Activated CD8-positive, alpha-beta T cell treated with anti-CD3 and anti-CD28 coated beads for 36 hours (primary cell): ENCODE data around the gene C2orf49. TPM values are rescaled to one million over a fixed set of nuclear protein-coding genes. Genes with fewer than 3 reads are reported as not detected.

Experiments used
- ATAC-seq: fragments of 200-7000 bp; cut with Tn5 transposase; one replicate; pipeline ENCODE4 v1.10.0; 2021; ENCODE audit warnings: mild to moderate bottlenecking, moderate library complexity
- CTCF ChIA-PET: fragments of 350-600 bp; sonication (Branson Sonifier 250); formaldehyde crosslinking; loops from one replicate; lab custom pipeline; 2021; ENCODE audit warnings: antibody characterized with exemption; lab: Charles Lee
- POLR2A ChIA-PET: fragments of 350-600 bp; sonication (Branson Sonifier 250); formaldehyde crosslinking; loops from one replicate; lab custom pipeline; 2021; ENCODE audit warnings: antibody characterized with exemption; lab: Charles Lee
- DNase-seq: peaks from one replicate; pipeline ENCODE4 v3.0.0-alpha.2; 2020
- H3K27ac Mint-ChIP-seq: one replicate; pipeline ENCODE4 v1.8.0; 2021; ENCODE audit warnings: mild to moderate bottlenecking, mixed read lengths
- H3K27me3 Mint-ChIP-seq: one replicate; pipeline ENCODE4 v1.8.0; 2021; ENCODE audit warnings: mixed read lengths
- H3K36me3 Mint-ChIP-seq: one replicate; pipeline ENCODE4 v1.8.0; 2021; ENCODE audit warnings: low read depth, mixed read lengths
- H3K4me1 Mint-ChIP-seq: one replicate; pipeline ENCODE4 v1.8.0; 2021; ENCODE audit warnings: low read depth, mixed read lengths
- H3K4me3 Mint-ChIP-seq: one replicate; pipeline ENCODE4 v1.8.0; 2021; ENCODE audit warnings: mild to moderate bottlenecking, moderate library complexity, mixed read lengths
- H3K9me3 Mint-ChIP-seq: one replicate; pipeline ENCODE4 v1.8.0; 2021; ENCODE audit warnings: mixed read lengths
- intact Hi-C: fragments of 100-400 bp; cut with micrococcal nuclease; formaldehyde crosslinking; loops from one replicate; pipeline ENCODE4 v1.10.0; 2022
- total RNA-seq, 2 experiments: library from RNA; stranded (reverse); gene quantifications; one replicate each; pipeline ENCODE4 v1.2.3, GENCODE V29; 2021
- TF ChIP-seq, protein P1 (sequence below): fragments of 200-600 bp; IDR thresholded peaks from one replicate; pipeline ENCODE4 v1.8.0; 2022; ENCODE audit warnings: antibody characterized with exemption, mild to moderate bottlenecking

C2orf49 gene
- total RNA-seq, 2 experiments from 2014 or later: 22.3 to 23.3 TPM

DNA sequence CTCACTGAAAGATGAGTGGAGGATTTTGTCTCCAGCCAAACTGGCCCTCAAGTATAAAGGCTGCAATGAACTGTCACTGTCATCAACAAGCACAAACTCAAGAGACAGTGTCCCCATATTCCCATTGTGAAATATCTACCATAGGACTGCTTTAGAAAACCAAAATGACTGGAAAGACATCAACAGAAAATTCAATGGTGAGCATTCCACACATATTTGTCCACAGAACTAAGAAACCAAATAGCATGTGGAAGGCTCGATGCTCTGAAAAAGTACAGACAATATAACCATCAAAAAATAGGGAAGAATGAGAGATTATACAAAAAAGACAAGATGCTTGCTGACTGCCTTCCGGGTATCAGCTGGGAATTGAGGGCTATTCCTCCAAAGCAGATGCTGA lies 45.4 kb upstream of the C2orf49 start:
- TF ChIP-seq, protein P1, sequence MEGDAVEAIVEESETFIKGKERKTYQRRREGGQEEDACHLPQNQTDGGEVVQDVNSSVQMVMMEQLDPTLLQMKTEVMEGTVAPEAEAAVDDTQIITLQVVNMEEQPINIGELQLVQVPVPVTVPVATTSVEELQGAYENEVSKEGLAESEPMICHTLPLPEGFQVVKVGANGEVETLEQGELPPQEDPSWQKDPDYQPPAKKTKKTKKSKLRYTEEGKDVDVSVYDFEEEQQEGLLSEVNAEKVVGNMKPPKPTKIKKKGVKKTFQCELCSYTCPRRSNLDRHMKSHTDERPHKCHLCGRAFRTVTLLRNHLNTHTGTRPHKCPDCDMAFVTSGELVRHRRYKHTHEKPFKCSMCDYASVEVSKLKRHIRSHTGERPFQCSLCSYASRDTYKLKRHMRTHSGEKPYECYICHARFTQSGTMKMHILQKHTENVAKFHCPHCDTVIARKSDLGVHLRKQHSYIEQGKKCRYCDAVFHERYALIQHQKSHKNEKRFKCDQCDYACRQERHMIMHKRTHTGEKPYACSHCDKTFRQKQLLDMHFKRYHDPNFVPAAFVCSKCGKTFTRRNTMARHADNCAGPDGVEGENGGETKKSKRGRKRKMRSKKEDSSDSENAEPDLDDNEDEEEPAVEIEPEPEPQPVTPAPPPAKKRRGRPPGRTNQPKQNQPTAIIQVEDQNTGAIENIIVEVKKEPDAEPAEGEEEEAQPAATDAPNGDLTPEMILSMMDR: no peak
- H3K27ac Mint-ChIP-seq: no peak overlapping the region
- ChIA-PET POLR2A (no interaction called here), CTCF (interaction anchor here (0.9 to 1.8 kb wide), 3 partner anchors 10 to 106 kb away, joined by 3 to 4 read pairs (median 3); no protein-coding TSS in a partner anchor)
- intact Hi-C loops: no loop called here
- no peak for ATAC-seq
- H3K27me3 Mint-ChIP-seq: no peaks in the 10 kb centered on the region
- no peaks in the 10 kb centered on the region for H3K4me1 Mint-ChIP-seq
- no peak overlapping the region for H3K4me3 Mint-ChIP-seq
- H3K9me3 Mint-ChIP-seq: no peaks in the 10 kb centered on the region
- DNase-seq: no peak
- H3K36me3 Mint-ChIP-seq: peaks cover 36% of the 10 kb centered on the region

DNA sequence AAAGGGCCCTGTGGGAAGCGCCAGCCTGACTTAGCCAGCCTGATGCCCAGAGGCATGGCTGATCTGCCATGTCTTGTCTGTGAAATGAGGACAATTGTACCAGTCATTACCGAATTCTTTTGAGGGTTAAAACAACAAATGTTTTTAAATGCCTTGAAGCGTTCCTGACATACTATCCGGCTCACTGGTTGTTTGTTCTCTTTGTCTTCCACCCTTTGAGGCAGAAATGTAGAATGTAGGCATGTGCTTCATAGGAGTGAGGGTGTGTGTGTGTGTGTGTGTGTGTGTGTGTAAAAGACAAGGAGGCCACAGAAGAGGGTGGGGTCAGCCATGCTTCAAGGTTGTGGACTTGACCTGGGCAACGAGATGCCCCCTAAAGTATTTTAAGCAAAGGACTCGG lies 43.3 kb upstream of the C2orf49 start:
- no peak for ATAC-seq
- CTCF ChIA-PET: interaction anchor here (1.0 to 1.7 kb wide), 3 partner anchors 15 to 55 kb away, joined by 3 to 4 read pairs (median 4); no protein-coding TSS in a partner anchor
- Mint-ChIP-seq H3K4me3 (no peak overlapping the region), H3K27me3 (no peaks in the 10 kb centered on the region), H3K9me3 (no peaks in the 10 kb centered on the region), H3K4me1 (no peaks in the 10 kb centered on the region), H3K27ac (no peak overlapping the region), H3K36me3 (peaks cover 42% of the 10 kb centered on the region)
- POLR2A ChIA-PET: no interaction called here
- DNase-seq: no peak
- TF ChIP-seq, protein P1: no peak
- intact Hi-C loops: no loop called here

DNA sequence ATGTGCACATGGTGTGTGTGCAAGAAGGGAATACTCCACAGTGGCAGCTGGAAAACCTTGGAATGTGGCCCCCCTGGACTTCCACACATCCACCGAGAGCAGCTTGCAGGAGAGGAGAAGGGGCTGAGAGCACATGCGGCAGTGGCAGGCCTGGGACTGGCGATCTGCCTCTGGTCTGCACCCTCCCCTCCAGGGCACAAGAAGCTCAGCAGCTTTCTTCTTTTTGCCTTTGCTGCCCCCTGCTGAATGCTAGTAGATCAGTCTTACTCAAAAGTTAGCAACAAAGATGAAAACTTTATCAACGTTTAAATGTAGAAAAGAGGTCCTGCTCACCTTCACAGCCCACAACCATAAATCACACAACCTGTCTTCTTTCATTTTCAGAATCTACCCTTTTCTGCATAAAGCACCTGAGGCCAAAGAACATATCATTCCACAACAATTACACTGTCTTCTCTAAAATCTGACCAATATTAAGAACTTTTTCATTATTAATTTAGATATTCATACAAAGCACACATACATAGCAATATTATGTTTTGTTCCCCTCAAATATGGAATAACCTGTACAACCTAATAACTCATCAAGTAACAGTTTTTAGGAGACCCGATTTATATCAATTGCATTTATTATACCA lies 42.4 kb upstream of the C2orf49 start:
- Mint-ChIP-seq H3K9me3 (no peaks in the 10 kb centered on the region), H3K4me3 (no peak overlapping the region), H3K36me3 (peaks cover 42% of the 10 kb centered on the region), H3K27ac (no peak overlapping the region), H3K27me3 (no peaks in the 10 kb centered on the region), H3K4me1 (no peaks in the 10 kb centered on the region)
- intact Hi-C loops: no loop called here
- DNase-seq: peak; percentile 46
- TF ChIP-seq, protein P1: no peak
- POLR2A ChIA-PET: no interaction called here
- peak; percentile 47 for ATAC-seq
- CTCF ChIA-PET: interaction anchor here (0.7 to 1.7 kb wide), 5 partner anchors 14 to 56 kb away, joined by 3 to 4 read pairs (median 3); no protein-coding TSS in a partner anchor

DNA sequence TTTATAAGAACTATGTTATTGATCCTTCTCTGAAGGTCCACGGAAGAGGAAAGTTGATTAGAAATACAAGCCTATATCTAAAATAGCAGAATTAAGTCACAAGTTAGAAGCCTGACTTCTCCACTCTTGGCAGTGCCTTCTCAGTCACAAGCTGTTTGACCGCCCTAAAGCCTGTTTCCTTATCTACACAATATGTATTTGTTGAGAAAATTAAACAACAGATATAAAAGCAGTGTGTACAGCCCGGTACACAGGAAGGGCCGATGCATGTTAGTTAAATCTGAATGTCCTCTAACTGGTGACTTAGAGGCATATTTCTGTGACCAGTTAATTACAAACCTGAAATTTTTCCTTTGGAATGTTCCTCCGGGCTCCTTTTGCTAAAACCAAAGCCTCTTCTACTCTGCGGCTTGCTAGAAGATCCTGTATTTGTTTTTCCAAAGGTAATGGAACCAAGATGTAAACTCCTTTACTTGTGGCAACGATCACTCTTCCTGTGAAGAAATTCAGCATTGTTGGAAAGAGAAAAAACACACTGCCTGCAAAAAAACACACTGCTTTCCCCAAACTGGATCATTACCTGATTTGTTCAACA lies 41.2 kb upstream of the C2orf49 start:
- H3K4me3 Mint-ChIP-seq: no peak overlapping the region
- CTCF ChIA-PET: interaction anchor here (1.7 kb wide), 1 partner anchor 14 kb away, joined by 4 read pairs; no protein-coding TSS in a partner anchor

More for the DNA sequence above, 41.2 kb upstream of the C2orf49 start:
- TF ChIP-seq, protein P1: no peak
- peaks cover 2% of the 10 kb centered on the region for H3K4me1 Mint-ChIP-seq
- no peaks in the 10 kb centered on the region for H3K27me3 Mint-ChIP-seq
- H3K27ac Mint-ChIP-seq: no peak overlapping the region
- DNase-seq: no peak
- intact Hi-C loops: no loop called here
- no peaks in the 10 kb centered on the region for H3K9me3 Mint-ChIP-seq
- ATAC-seq: no peak
- H3K36me3 Mint-ChIP-seq: peaks cover 38% of the 10 kb centered on the region
- POLR2A ChIA-PET: no interaction called here
